Hindlimb muscle (tissue), 1 donor: ENCODE results near the gene KCNJ8. TPM values are rescaled to one million over a fixed set of nuclear protein-coding genes. Genes with fewer than 3 reads are reported as not detected.

ENCODE experiments used
- polyA plus RNA-seq: library from polyadenylated mRNA; unstranded; fragments of 120-200 nt; gene quantifications from one replicate; pipeline ENCODE4 v1.2.1, GENCODE V29; 2013; ENCODE audit not compliant: insufficient read length

Gene KCNJ8
- polyA plus RNA-seq, 1 donor, result 33.8 TPM

Other genes starting within 250 kb of the KCNJ8 start
- 32.7 TPM for gene SPX, start 248.4 kb downstream of the KCNJ8 start, polyA plus RNA-seq
- gene GYS2, start 169.9 kb downstream of the KCNJ8 start, polyA plus RNA-seq, result 0.06 TPM
- 578 TPM for gene LDHB, start 116.9 kb downstream of the KCNJ8 start, polyA plus RNA-seq
- gene ABCC9, start 166.7 kb upstream of the KCNJ8 start, polyA plus RNA-seq, result 84.5 TPM